K562 treated with DMSO at 1 percent for 12 hours (cell line): Measurements from ENCODE around the gene CATSPER4. TPM values are rescaled to one million over a fixed set of nuclear protein-coding genes. Genes with fewer than 3 reads are reported as not detected.

Experiments
- total RNA-seq: library from RNA; unstranded; fragments of 300-600 nt; gene quantifications from 2 replicates; pipeline ENCODE4 v1.2.3, GENCODE V29; 2022; ENCODE audit not compliant: insufficient read depth

CATSPER4 gene
- not detected in 2 replicates for total RNA-seq

GRCh38 chr1:26190373-26190987 is at the start of gene CATSPER4:
Gene CATSPER4, plus strand, starts transcription at chr1:26190602. Its CDS starts 26 bp downstream, at chr1:26190628.

GRCh38 chr1:26158908-26159742 is 31.3 kb upstream of the CATSPER4 start, which contains the start of gene FAM110D:
Gene FAM110D, plus strand, starts transcription at chr1:26159079. Its CDS starts 2,213 bp downstream, at chr1:26161292.

GRCh38 chr1:26168410-26169197 is 21.8 kb upstream of the CATSPER4 start, which contains the start of gene C1orf232:
Gene C1orf232, minus strand, starts transcription at chr1:26168963. Its CDS starts 464 bp downstream, at chr1:26168499.

GRCh38 chr1:26169669-26170471 is 20.5 kb upstream of the CATSPER4 start, which contains the start of gene ZNF593:
Gene ZNF593, plus strand, starts transcription at chr1:26169908. Its CDS starts 76 bp downstream, at chr1:26169984.

GRCh38 chr1:26171084-26172072 is 19.0 kb upstream of the CATSPER4 start, which contains the start of gene ZNF593OS:
Gene ZNF593OS, minus strand, starts transcription at chr1:26171832. Its CDS starts 171 bp downstream, at chr1:26171661.

GRCh38 chr1:26177182-26177684 is 13.2 kb upstream of the CATSPER4 start, which contains the start of gene CNKSR1:
Gene CNKSR1, plus strand, starts transcription at chr1:26177491. Its CDS starts 57 bp downstream, at chr1:26177548.

GRCh38 chr1:26233903-26234643 is 43.7 kb downstream of the CATSPER4 start, which contains the start of gene CEP85:
Gene CEP85, plus strand, starts transcription at chr1:26234200. Its CDS starts 5,584 bp downstream, at chr1:26239784.

Other genes starting within 250 kb of the CATSPER4 start
- gene PAFAH2, start 192.5 kb upstream of the CATSPER4 start, total RNA-seq: 5.4 and 8.6 TPM in 2 replicates
- 0.38 TPM in 1 of 2 replicates, not detected in the other for gene EXTL1, start 168.8 kb upstream of the CATSPER4 start, total RNA-seq
- not detected in 2 replicates for gene SLC30A2, start 144.5 kb upstream of the CATSPER4 start, total RNA-seq
- 0.37 TPM in 1 of 2 replicates, not detected in the other for gene TRIM63, start 123.0 kb upstream of the CATSPER4 start, total RNA-seq
- 4.8 and 16.2 TPM in 2 replicates for gene PDIK1L, start 78.8 kb upstream of the CATSPER4 start, total RNA-seq
- 0.47 and 0.70 TPM in 2 replicates for gene FAM110D, start 31.5 kb upstream of the CATSPER4 start, total RNA-seq
- not detected in 2 replicates for gene C1orf232, start 21.6 kb upstream of the CATSPER4 start, total RNA-seq
- gene ZNF593, start 20.7 kb upstream of the CATSPER4 start, total RNA-seq: 71.2 and 131 TPM in 2 replicates
- 4.6 TPM in 1 of 2 replicates, not detected in the other for gene ZNF593OS, start 18.8 kb upstream of the CATSPER4 start, total RNA-seq
- gene CNKSR1, start 13.1 kb upstream of the CATSPER4 start, total RNA-seq: 0.62 and 0.64 TPM in 2 replicates
- 37.8 and 85.8 TPM in 2 replicates for gene CEP85, start 43.6 kb downstream of the CATSPER4 start, total RNA-seq
- 70.9 and 79.9 TPM in 2 replicates for gene SH3BGRL3, start 89.5 kb downstream of the CATSPER4 start, total RNA-seq
- gene UBXN11, start 116.0 kb downstream of the CATSPER4 start, total RNA-seq: 15.6 and 18.2 TPM in 2 replicates
- 57.7 and 74.8 TPM in 2 replicates for gene CD52, start 127.4 kb downstream of the CATSPER4 start, total RNA-seq
- gene CRYBG2, start 163.5 kb downstream of the CATSPER4 start, total RNA-seq: 2.4 and 7.7 TPM in 2 replicates
- not detected in 2 replicates for gene ZNF683, start 182.1 kb downstream of the CATSPER4 start, total RNA-seq
- gene LIN28A, start 220.2 kb downstream of the CATSPER4 start, total RNA-seq: not detected in 2 replicates
- gene DHDDS, start 241.7 kb downstream of the CATSPER4 start, total RNA-seq: 21.3 and 32.0 TPM in 2 replicates